CD14-positive monocyte (primary cell): ENCODE data around the gene CPEB3. TPM values are rescaled to one million over a fixed set of nuclear protein-coding genes. Genes with fewer than 3 reads are reported as not detected.

Experiments
- DNase-seq, 3 donors: peaks; one replicate each; pipeline ENCODE4 v3.0.0-alpha.2; 2011 to 2022
- H2AFZ ChIP-seq: 2 replicates; pipeline ENCODE4 v1.6.0; 2012; ENCODE audit warnings: mild to moderate bottlenecking, low read depth, low read length, inconsistent platforms; ENCODE audit not compliant: insufficient read depth, poor library complexity, severe bottlenecking
- H3K27ac ChIP-seq, 2 donors: 1 replicate in 1 of 2; 2 replicates in 1 of 2; pipeline ENCODE4 v1.5.1; 2012 to 2013; ENCODE audit warnings: low read length in 2 of 2, control low read depth in 1 of 2, inconsistent platforms in 1 of 2, low read depth in 1 of 2, mild to moderate bottlenecking in 1 of 2
- H3K27me3 ChIP-seq, 2 donors: one replicate each; pipeline versions ENCODE4 v1.6.0 to v1.6.1; 2011 to 2013; ENCODE audit warnings: low read length in 2 of 2; ENCODE audit not compliant: control insufficient read depth in 2 of 2, insufficient read depth in 2 of 2
- H3K36me3 ChIP-seq, 2 donors: replicated peaks in 1 of 2; 1 replicate in 1 of 2; 2 replicates in 1 of 2; pipeline versions ENCODE4 v1.5.1 to v1.6.1; 2012 to 2013; ENCODE audit warnings: low read length in 2 of 2, control low read depth in 1 of 2, inconsistent platforms in 1 of 2, mild to moderate bottlenecking in 1 of 2; ENCODE audit not compliant: insufficient read depth in 2 of 2, control insufficient read depth in 1 of 2
- H3K4me1 ChIP-seq, 2 donors: 1 replicate in 1 of 2; 2 replicates in 1 of 2; pipeline versions ENCODE4 v1.5.1 to v1.6.1; 2012 to 2013; ENCODE audit warnings: low read length in 2 of 2, control low read depth in 1 of 2, inconsistent platforms in 1 of 2, mild to moderate bottlenecking in 1 of 2, moderate library complexity in 1 of 2; ENCODE audit not compliant: insufficient read depth in 2 of 2, control insufficient read depth in 1 of 2
- H3K4me2 ChIP-seq: replicated peaks from 2 replicates; pipeline ENCODE3; 2012; ENCODE audit warnings: low read length, moderate library complexity, mild to moderate bottlenecking; ENCODE audit not compliant: poor library complexity, severe bottlenecking; ENCODE audit errors: extremely low read depth
- H3K4me3 ChIP-seq, 3 experiments: fragments of 200-600 bp in 1 of 3; sonication (generic) in 1 of 3; replicated peaks in 1 of 3; 1 replicate in 2 of 3; 2 replicates in 1 of 3; pipeline ENCODE4 v1.5.1; 2011 to 2013; ENCODE audit warnings: low read length in 3 of 3, mild to moderate bottlenecking in 3 of 3, control low read depth in 2 of 3, low read depth in 2 of 3, inconsistent platforms in 1 of 3, moderate library complexity in 1 of 3
- H3K79me2 ChIP-seq: 2 replicates; pipeline ENCODE4 v1.6.0; 2012; ENCODE audit warnings: mild to moderate bottlenecking, control low read depth, inconsistent platforms, low read length, moderate library complexity; ENCODE audit not compliant: insufficient read depth
- H3K9ac ChIP-seq: 2 replicates; pipeline ENCODE4 v1.6.0; 2017; ENCODE audit warnings: low read length, mild to moderate bottlenecking; ENCODE audit not compliant: insufficient read depth, poor library complexity, severe bottlenecking
- H3K9me3 ChIP-seq, 2 donors: replicated peaks in 1 of 2; 1 replicate in 1 of 2; 2 replicates in 1 of 2; pipeline versions ENCODE4 v1.5.1 to v1.6.1; 2012 to 2013; ENCODE audit warnings: low read length in 2 of 2, control low read depth in 1 of 2; ENCODE audit not compliant: control insufficient read depth in 1 of 2, insufficient read depth in 1 of 2
- H4K20me1 ChIP-seq: 2 replicates; pipeline ENCODE4 v1.6.0; 2012; ENCODE audit warnings: mild to moderate bottlenecking, low read length, control low read depth, moderate library complexity; ENCODE audit not compliant: insufficient read depth
- H3K27ac Mint-ChIP-seq, 7 donors: one replicate each; pipeline ENCODE4 v1.8.0; 2020; ENCODE audit warnings: mild to moderate bottlenecking in 7 of 7, mixed read lengths in 7 of 7, moderate library complexity in 6 of 7, inconsistent platforms in 2 of 7
- H3K27me3 Mint-ChIP-seq, 3 donors: one replicate each; pipeline ENCODE4 v1.8.0; 2021 to 2022; ENCODE audit warnings: low read depth in 3 of 3, mild to moderate bottlenecking in 3 of 3, mixed read lengths in 3 of 3, moderate library complexity in 3 of 3, inconsistent platforms in 1 of 3
- H3K36me3 Mint-ChIP-seq, 2 donors: one replicate each; pipeline ENCODE4 v1.8.0; 2020; ENCODE audit warnings: mixed read lengths in 2 of 2, inconsistent platforms in 1 of 2, mild to moderate bottlenecking in 1 of 2
- H3K4me1 Mint-ChIP-seq: one replicate; pipeline ENCODE4 v1.8.0; 2020; ENCODE audit warnings: mild to moderate bottlenecking, mixed read lengths
- H3K4me3 Mint-ChIP-seq, 2 donors: one replicate each; pipeline ENCODE4 v1.8.0; 2020; ENCODE audit warnings: mild to moderate bottlenecking in 2 of 2, mixed read lengths in 2 of 2, moderate library complexity in 1 of 2
- H3K9me3 Mint-ChIP-seq, 7 donors: one replicate each; pipeline ENCODE4 v1.8.0; 2020 to 2022; ENCODE audit warnings: mixed read lengths in 7 of 7, mild to moderate bottlenecking in 6 of 7, moderate library complexity in 6 of 7, inconsistent platforms in 2 of 7
- CTCF ChIP-seq: fragments of 200-600 bp; IDR thresholded peaks from one replicate; pipeline ENCODE4 v1.8.0; 2022; ENCODE audit warnings: antibody characterized with exemption, mild to moderate bottlenecking
- WGBS: methylation state at CpG from one replicate; pipeline ENCODE4 v1.1.5; 2013; ENCODE audit warnings: missing lambda C conversion rate; ENCODE audit not compliant: insufficient coverage; 5-methylcytosine and 5-hydroxymethylcytosine counted together
- intact Hi-C, 2 donors: fragments of 100-400 bp; cut with micrococcal nuclease; formaldehyde crosslinking; loops; one replicate each; pipeline versions ENCODE4 v1.15.0 to v1.15.1; 2023
- polyA plus RNA-seq, 3 donors: library from polyadenylated mRNA; depleted of rRNA in 1 of 3; unstranded in 2 of 3; stranded (reverse) in 1 of 3; fragments of 300-500 nt in 2 of 3; fragments of >200 nt in 1 of 3; fragmentation: Illumina TruSeq in 2 of 3; gene quantifications; 1 replicate in 2 of 3; 2 replicates in 1 of 3; pipeline ENCODE4 v1.2.3, GENCODE V29; 2012 to 2021

Gene CPEB3
- polyA plus RNA-seq, 3 donors: 1.8 to 2.9 (median 2.1) TPM

- no peak overlapping the region for H3K4me2 ChIP-seq
- H3K27me3 ChIP-seq: no peaks in the 10 kb centered on the region
- Mint-ChIP-seq H3K4me1 (peaks cover 13% of the 10 kb centered on the region), H3K9me3 (peaks cover 0 to 3% (median 0%) of the 10 kb centered on the region in 7 donors), H3K27me3 (no peaks in the 10 kb centered on the region), H3K4me3 (no peak overlapping the region), H3K36me3 (peaks cover 51 to 55% of the 10 kb centered on the region in 2 donors), H3K27ac (no peak overlapping the region)
- peaks cover 42 to 74% of the 10 kb centered on the region in 2 donors for H3K36me3 ChIP-seq
- no peaks in the 10 kb centered on the region for H3K79me2 ChIP-seq
- no peaks in the 10 kb centered on the region for H4K20me1 ChIP-seq
- no peak overlapping the region for H3K4me3 ChIP-seq
- no peak for TF ChIP-seq CTCF
- H2AFZ ChIP-seq: no peak overlapping the region
- no peaks in the 10 kb centered on the region for H3K9me3 ChIP-seq
- H3K27ac ChIP-seq: no peak overlapping the region
- intact Hi-C loops: no loop called here
- 97% methylated on average over 4 of the region's 6 CpGs for WGBS
- H3K9ac ChIP-seq: no peak overlapping the region
- no peak for DNase-seq
- H3K4me1 ChIP-seq: peaks cover 0 to 14% of the 10 kb centered on the region in 2 donors
Observed at GRCh38 chr10:92079003-92079402, 211.9 kb downstream of the CPEB3 start.

- no peaks in the 10 kb centered on the region for H3K27me3 ChIP-seq
- intact Hi-C loops: no loop called here
- peak overlapping the region in 1 of 7 donors; percentile 77 for H3K27ac Mint-ChIP-seq
- peaks cover 2% of the 10 kb centered on the region for H3K4me1 Mint-ChIP-seq
- no peak for DNase-seq
- H3K27ac ChIP-seq: no peak overlapping the region
- H3K4me3 Mint-ChIP-seq: no peak overlapping the region
- no peaks in the 10 kb centered on the region for H3K27me3 Mint-ChIP-seq
- H3K36me3 ChIP-seq: peaks cover 40 to 79% of the 10 kb centered on the region in 2 donors
- no peak overlapping the region for H3K4me3 ChIP-seq
- peaks cover 0 to 3% (median 0%) of the 10 kb centered on the region in 7 donors for H3K9me3 Mint-ChIP-seq
- no peaks in the 10 kb centered on the region for H3K79me2 ChIP-seq
- no peaks in the 10 kb centered on the region for H3K4me1 ChIP-seq
- no peak overlapping the region for H3K4me2 ChIP-seq
- H3K36me3 Mint-ChIP-seq: peaks cover 49 to 53% of the 10 kb centered on the region in 2 donors
- H4K20me1 ChIP-seq: no peaks in the 10 kb centered on the region
- TF ChIP-seq CTCF: no peak
- no peak overlapping the region for H2AFZ ChIP-seq
- no peak overlapping the region for H3K9ac ChIP-seq
- H3K9me3 ChIP-seq: no peaks in the 10 kb centered on the region
Observed at GRCh38 chr10:92076722-92077121, 214.2 kb downstream of the CPEB3 start.
